Raji (cell line): ENCODE measurements around the gene LRRN2.

ENCODE experiments used
- POLR2A ChIP-seq: IDR thresholded peaks from 2 replicates; pipeline ENCODE4 v1.6.1; 2011; ENCODE audit warnings: low read depth, low read length, control low read depth; ENCODE audit not compliant: insufficient read depth

LRRN2 gene

GRCh38 chr1:204617256-204618147, 68.0 kb downstream of the LRRN2 start:
- TF ChIP-seq POLR2A, result no peak

- TF ChIP-seq POLR2A, result no peak
Measured at GRCh38 chr1:204616641-204617040, 68.9 kb downstream of the LRRN2 start.

- no peak for TF ChIP-seq POLR2A
Measured at GRCh38 chr1:204615881-204616280, 69.7 kb downstream of the LRRN2 start.

GRCh38 chr1:204613636-204614035, 71.9 kb downstream of the LRRN2 start:
- no peak for TF ChIP-seq POLR2A

- TF ChIP-seq POLR2A, result no peak
Measured at GRCh38 chr1:204612326-204612725, 73.2 kb downstream of the LRRN2 start.

GRCh38 chr1:204611036-204611435, 74.5 kb downstream of the LRRN2 start:
- TF ChIP-seq POLR2A, result no peak

- TF ChIP-seq POLR2A, result no peak
Measured at GRCh38 chr1:204607910-204608309, 77.6 kb downstream of the LRRN2 start.

GRCh38 chr1:204605791-204606190, 79.7 kb downstream of the LRRN2 start:
- no peak for TF ChIP-seq POLR2A

- no peak for TF ChIP-seq POLR2A
Measured at GRCh38 chr1:204602871-204603542, 82.5 kb downstream of the LRRN2 start.

GRCh38 chr1:204602111-204602579, 83.4 kb downstream of the LRRN2 start:
- no peak for TF ChIP-seq POLR2A

GRCh38 chr1:204600968-204601367, 84.6 kb downstream of the LRRN2 start:
- TF ChIP-seq POLR2A, result no peak

GRCh38 chr1:204600203-204600602, 85.3 kb downstream of the LRRN2 start:
- no peak for TF ChIP-seq POLR2A

- no peak for TF ChIP-seq POLR2A
Measured at GRCh38 chr1:204599596-204599995, 85.9 kb downstream of the LRRN2 start.

GRCh38 chr1:204599098-204599497, 86.4 kb downstream of the LRRN2 start:
- TF ChIP-seq POLR2A, result no peak

- TF ChIP-seq POLR2A, result no peak
Measured at GRCh38 chr1:204598319-204598969, 87.1 kb downstream of the LRRN2 start.
